AG08395 (cell line): ENCODE data around the gene AKAP3.

ENCODE experiments used
- DNase-seq: peaks from one replicate; pipeline ENCODE4 v3.0.0; 2012; ENCODE audit warnings: mixed read lengths, low spot score

AKAP3 gene

DNA sequence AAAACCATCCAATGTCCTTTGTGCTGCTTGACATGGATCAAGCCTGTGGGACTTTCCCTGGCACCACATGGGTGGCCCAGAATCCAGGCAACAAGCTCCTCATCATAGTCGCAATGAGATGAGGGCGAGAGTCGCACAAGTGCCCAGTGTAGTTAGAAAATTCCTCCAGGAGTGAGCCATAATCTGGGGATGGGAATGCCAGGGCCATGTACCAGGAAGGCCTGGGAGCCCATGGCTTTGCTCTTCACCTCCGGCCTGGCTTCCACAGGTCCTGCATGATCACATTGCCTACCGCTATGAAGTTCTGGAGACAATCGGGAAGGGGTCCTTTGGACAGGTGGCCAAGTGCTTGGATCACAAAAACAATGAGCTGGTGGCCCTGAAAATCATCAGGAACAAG lies 53.0 kb downstream of the AKAP3 start:
- DNase-seq, result no peak

DNA sequence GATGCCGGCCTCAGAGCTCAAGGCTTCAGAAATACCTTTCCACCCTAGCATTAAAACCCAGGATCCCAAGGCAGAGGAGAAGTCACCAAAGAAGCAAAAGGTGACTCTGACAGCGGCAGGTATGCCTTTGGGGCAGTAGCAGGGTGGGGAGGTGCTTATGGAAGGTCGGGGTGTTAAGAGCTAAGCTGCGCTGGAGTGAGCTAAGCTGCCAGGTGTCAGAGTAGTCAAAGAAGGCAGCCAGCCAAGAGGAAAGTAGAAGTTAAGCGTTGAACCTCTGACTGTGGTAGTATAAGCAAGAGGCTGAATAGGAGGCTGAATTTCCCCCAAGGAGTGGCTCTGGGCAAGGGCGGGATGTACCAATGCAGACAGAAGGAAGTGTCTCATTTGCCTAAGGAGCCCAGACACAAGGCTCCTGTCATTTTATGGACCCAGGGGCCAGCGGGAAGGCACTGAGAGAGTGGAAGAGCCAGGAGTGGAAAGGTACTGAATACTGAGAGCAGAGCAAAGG lies 57.6 kb downstream of the AKAP3 start:
- DNase-seq, result no peak

DNA sequence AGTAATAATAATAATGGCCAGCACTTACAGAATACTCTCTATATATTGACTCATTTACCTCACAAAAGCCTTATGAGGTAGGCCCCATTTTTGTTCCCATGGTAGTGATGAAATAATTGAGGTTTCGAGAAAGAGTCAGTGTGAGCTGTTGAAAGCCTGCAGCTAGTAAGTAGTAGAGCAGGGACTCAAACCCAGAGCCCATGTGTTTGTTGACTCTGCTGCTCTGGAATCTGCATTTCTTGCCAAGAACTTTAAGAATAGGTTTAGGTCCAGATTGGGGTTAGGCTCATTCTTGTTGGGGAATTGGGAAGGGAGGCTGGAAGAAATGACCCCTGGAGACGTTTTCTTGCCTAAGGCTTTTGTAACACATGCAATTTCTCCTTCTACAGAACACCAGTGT lies 58.9 kb downstream of the AKAP3 start:
- peak; percentile 7 for DNase-seq

DNA sequence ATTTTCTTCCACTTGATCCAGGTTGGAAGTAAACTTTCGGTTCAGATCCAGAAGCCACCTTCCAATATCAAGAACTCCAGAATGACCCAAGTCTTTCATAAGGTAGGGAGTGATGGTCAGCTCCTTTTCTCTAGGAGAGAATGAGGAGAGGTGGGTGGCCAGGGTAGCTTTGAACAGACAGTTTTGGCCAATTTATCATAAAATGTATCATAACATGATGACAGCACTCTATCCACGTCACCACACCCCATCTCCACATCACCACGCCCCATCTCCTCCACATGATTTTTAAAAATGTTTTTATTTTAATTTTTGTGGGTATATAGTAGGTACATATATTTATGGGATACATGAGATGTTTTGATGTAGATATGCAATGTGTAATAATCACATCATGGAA lies 59.9 kb downstream of the AKAP3 start:
- no peak for DNase-seq

DNA sequence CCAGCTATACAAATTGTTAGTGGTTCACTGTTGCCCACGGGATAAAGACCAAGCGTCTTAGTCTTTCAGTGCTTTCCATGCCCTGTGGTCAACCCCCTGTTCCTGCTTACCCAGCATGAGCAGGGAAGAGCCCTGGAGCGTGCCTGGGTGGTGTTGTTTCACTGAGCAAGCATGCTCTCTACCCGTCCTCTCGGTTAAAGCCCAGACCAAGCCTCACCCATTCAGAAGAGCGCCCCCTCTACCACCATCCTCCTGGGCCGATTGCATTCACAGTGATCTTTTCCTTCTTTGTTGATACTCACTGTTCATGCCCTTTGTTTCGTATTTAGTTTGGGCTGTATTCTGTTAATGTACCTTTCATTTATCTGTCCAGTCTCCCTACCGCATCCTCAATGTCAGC lies 61.7 kb downstream of the AKAP3 start:
- no peak for DNase-seq

DNA sequence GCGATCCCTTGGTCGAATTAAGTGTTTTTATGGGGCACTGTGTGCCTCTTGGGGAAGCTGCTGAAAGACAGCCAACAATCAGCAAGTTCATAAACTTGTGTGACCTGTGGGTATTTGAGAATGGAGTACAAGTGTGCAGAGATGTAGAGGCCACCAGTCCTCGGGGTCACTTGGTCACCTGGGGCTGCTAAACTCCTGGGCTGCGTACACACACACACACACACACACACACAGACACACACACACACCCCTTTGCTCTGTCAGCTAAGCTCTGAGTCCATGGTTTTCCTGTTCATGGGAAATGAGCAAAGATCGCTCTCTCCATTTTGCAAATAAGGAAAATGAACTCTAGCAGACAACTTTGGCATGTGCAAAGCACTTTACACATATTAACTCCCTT lies 62.4 kb downstream of the AKAP3 start:
- no peak for DNase-seq

DNA sequence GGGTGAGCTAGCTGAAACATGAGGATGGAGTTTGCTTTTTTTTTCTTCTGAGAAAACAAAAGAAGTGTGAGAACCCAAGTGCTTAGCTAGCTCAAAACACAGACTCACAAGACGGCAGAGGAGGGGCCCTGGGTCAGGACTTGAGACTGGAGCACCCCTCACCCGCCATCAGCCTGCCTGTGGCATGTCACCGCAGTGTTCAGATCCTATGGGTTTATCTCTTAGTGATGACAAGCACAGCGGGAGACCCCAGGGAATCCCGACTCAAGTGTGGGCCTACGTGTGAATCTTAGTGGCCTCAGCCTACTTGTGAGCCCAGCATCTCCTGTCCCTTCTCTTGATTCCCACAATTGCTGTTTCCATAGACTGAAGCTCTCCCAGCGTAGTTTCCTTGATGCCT lies 64.0 kb downstream of the AKAP3 start:
- no peak for DNase-seq

DNA sequence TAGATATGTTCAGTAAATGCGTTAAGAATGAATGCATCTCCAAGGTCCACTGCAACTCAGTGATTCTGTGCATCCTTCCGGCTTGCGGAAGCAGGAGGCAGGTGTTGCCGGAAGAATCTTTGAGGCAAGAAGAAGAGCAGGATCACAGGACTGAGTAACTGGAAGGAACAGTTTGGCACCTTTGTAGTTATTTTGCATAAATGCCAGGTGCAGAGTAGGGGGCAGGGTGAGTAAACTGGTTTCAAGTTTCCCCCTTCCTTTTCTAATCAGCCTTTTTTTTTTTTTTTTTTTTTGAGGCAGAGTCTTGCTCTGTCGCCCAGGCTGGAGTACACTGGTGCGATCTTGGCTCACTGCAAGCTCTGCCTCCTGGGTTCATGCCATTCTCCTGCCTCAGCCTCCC lies 64.6 kb downstream of the AKAP3 start:
- DNase-seq, result no peak

DNA sequence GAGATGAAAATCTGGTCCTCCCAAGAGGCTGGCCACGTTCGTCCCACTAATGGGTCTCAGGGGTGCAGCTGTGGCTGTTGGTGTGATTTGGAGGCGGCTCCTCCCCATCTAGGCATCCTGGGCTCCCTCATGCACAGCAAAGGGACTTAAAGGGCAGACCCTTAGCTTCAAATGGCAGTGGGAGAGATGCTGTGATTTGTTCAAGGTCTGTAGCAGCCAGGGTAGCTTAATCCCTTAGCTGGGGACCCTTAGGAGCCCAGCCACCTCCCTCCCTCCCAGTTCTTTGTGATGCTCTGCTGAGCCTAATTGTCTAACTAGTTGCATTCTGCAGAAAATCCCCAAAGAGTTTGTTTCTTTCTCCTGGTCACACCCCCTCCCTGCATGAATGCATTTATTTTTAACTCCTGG lies 68.6 kb downstream of the AKAP3 start:
- no peak for DNase-seq

DNA sequence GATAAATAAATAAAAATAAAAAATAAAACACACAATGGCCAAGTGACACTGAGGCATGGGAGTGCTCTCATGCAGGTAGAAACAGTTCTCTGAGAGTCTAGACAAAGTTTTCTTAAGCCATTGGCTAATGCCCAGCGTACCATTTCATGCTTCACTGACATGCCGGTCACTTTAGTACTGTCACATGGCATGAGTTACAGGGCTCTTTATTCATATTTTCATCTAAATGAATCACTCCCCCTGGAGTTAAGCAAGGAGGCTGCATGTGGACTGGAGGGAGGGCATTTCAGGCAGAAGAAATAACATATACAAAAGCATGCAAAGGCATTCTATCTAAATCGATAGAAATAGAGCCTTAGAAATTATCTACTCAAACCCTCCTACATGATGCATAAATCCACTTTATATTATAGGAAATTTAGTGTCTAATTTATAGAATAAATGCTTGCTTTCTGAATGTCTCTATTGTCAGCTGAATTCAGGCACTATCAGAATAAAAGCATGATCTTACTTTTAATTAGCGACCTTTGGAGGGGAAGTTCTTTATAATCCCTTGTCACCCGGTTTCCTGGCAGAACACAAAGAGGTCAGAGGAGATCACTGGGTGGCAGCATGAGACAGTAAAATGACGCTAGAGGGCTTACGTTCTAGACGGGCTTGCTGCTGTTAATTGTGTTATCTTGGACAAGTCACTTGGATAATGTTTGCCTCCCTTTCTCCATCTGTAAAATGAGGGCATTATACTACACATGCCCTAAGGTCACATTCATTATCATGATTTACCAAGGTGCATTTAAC lies 69.3 kb downstream of the AKAP3 start:
- peak; percentile 14 for DNase-seq

DNA sequence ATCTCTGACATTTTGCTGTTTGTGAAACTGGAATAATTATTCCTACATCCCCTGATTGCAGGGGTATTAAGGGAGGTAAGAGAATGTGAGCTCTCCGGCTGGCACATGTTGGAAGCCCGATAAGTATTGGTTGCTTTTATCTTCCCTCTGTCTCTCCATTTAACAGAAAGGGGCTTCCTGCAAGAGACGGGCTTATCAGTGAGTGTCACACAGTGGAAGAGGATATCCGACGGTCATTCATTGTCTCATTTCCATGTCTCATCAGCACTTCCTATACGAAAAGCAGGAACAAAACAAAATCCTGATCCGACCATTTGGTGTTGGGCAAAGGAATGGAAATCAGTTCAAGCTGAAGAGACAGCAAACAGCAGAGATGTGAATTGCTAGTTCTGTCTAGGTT lies 76.2 kb downstream of the AKAP3 start:
- no peak for DNase-seq

DNA sequence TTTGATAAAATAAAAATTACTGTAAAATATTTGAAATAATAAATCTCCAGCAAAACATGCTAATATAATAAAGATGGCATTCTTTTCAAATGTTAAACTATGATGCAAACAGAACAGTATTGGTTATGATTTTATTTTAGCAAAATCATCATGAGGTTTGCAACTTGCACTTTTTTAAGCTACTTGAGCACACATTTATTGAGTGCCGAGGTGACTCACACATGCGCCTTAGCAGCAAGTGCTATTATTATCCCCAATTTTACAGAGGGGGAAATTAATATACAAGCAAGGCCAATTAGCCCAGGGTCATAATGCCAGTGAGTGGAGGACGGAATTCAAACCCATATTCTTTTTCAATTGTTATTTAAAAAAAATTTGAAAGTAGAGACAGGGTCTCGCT lies 79.6 kb downstream of the AKAP3 start:
- DNase-seq, result no peak

DNA sequence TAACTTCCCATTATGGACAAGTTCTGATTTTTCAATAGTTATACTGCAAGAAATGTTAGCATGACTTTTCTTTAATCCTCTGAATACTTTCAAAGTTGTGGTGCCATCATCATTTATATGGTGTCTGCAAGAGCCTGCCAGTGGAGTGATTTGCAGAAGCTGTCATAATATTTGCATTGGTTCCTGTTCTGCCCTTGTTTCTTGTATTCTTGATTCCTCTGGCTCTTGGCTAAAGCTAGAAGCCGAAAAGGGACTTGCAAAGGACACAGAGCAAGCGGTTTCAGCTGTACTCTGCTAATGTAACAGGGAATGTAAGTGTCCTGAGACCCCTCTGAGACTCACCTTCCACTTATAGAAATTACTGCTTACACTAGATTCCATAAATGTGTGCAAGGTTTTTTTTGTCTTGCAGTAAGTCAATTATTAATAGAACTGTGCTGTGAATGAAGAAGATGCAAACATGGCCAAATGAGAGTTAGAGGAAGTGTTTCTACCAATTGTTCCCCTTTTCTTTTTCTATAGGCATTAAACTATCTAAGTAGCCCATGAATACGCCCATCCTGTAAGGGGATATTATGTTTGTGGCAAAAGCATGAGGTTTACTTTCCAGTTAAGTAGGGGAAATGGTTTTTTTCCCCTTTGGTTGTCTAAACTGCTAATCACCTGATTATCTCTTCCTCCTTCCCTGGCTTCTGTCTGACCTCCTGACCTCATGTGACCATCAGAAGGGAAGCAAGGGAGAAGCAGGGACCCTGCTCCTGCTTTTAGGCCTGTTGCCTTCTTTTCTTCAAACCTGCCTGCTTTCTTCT lies 81.6 kb downstream of the AKAP3 start:
- DNase-seq, result no peak

DNA sequence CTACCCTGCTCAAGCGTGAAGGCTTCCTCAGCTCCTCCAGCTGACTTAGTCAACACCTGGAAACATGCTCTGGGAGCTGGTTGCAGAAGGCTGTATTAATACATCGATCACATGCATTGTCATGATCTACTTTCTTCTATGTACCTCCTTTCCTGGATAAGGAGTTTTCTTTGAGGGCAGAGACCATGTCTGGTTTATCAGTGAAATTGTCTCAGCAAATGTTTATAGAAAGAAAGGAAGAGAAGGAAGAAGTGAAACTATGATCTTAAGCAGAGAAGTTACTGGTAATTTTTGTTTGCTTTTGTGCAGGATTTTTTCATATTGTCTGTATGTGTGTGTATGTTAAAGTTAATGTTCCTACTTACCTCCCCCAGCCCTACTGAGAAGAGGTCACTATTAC lies 82.4 kb downstream of the AKAP3 start:
- no peak for DNase-seq
